GM23338 (cell line): ENCODE results near the gene METTL13.

Experiments used
- CTCF ChIP-seq, 2 experiments: fragments of 200-600 bp in 1 of 2; sonication (generic) in 1 of 2; conservative IDR thresholded peaks; 2 replicates each; pipeline versions ENCODE4 v1.5.1 to v1.6.1; 2016 to 2017; ENCODE audit warnings: antibody characterized with exemption in 2 of 2, low read depth in 2 of 2, mild to moderate bottlenecking in 2 of 2, moderate library complexity in 1 of 2
- EZH2 ChIP-seq: fragments of 200-600 bp; sonication (generic); IDR thresholded peaks from one replicate; pipeline ENCODE4 v1.8.0; 2017; ENCODE audit warnings: antibody characterized with exemption, mild to moderate bottlenecking, low read depth; ENCODE audit not compliant: unreplicated experiment
- EZH2phosphoT487 ChIP-seq: fragments of 200-600 bp; sonication (generic); IDR thresholded peaks from one replicate; pipeline ENCODE4 v1.8.1; 2018; ENCODE audit warnings: antibody characterized with exemption; ENCODE audit not compliant: unreplicated experiment

GRCh38 chr1:171739656-171740055 lies 41.8 kb upstream of the METTL13 start:
- no peak for TF ChIP-seq CTCF (conservative IDR thresholded peaks at IDR 0.05; ENCODE audit: low read depth in 2 of 2)
- no peak for TF ChIP-seq EZH2
- no peak for TF ChIP-seq EZH2phosphoT487
